ENCODE data around the gene CD40.

GRCh38 chr20:46119547-46119946 lies 1.4 kb downstream of the CD40 start:
- TF ChIP-seq CTCF (conservative IDR thresholded peaks at IDR 0.05; ENCODE audit: low read length), result no peak
- TF ChIP-seq EZH2phosphoT487 (IDR thresholded peaks at IDR 0.05; ENCODE audit: borderline replicate concordance, low read depth, low read length), result no peak
